Panc1 (cell line): Measurements from ENCODE around the gene NATD1. TPM values are rescaled to one million over a fixed set of nuclear protein-coding genes. Genes with fewer than 3 reads are reported as not detected.

Experiments
- ATAC-seq: fragments of 200-7000 bp; cut with Tn5 transposase; 2 replicates; pipeline ENCODE4 v1.9.1; 2020; ENCODE audit warnings: mild to moderate bottlenecking, moderate library complexity
- BruUV-seq: library from RNA; stranded (reverse); fragments of 400-500 nt; replicated peaks from 2 replicates; lab custom pipeline; 2021; lab: Mats Ljungman, UMichigan
- CTCF ChIA-PET: fragments of 300-600 bp; sonication (Branson Sonifier 250); formaldehyde crosslinking; loops from one replicate; lab custom pipeline; 2022; ENCODE audit warnings: antibody characterized with exemption; lab: Charles Lee
- POLR2A ChIA-PET: fragments of 300-600 bp; sonication (Branson Sonifier 250); formaldehyde crosslinking; loops from one replicate; lab custom pipeline; 2022; ENCODE audit warnings: antibody characterized with exemption; lab: Charles Lee
- DNase-seq: peaks from one replicate; pipeline ENCODE4 v3.0.0-alpha.2; 2010; ENCODE audit warnings: low read depth, low spot score
- H3K27ac ChIP-seq: 2 replicates; pipeline ENCODE4 v1.5.1; 2011; ENCODE audit warnings: mild to moderate bottlenecking, low read length, inconsistent platforms
- H3K27me3 ChIP-seq: fragments of 200-500 bp; sonication (Bioruptor generic); 2 replicates; pipeline ENCODE4 v1.6.0; 2014; ENCODE audit warnings: low read length, inconsistent platforms; ENCODE audit not compliant: control insufficient read depth, insufficient read depth
- H3K36me3 ChIP-seq: fragments of 200-500 bp; sonication (Bioruptor generic); 2 replicates; pipeline ENCODE4 v1.5.1; 2014; ENCODE audit warnings: inconsistent platforms, mild to moderate bottlenecking, low read length, moderate library complexity; ENCODE audit not compliant: control insufficient read depth, insufficient read depth
- H3K4me1 ChIP-seq: 2 replicates; pipeline ENCODE4 v1.5.1; 2011; ENCODE audit warnings: inconsistent platforms, mild to moderate bottlenecking, low read length, moderate library complexity; ENCODE audit not compliant: control insufficient read depth, insufficient read depth
- H3K4me3 ChIP-seq, 2 experiments: 2 replicates each; pipeline ENCODE4 v1.5.1; 2011 to 2012; ENCODE audit warnings: low read depth in 2 of 2, low read length in 2 of 2, mild to moderate bottlenecking in 2 of 2, inconsistent platforms in 1 of 2, moderate library complexity in 1 of 2
- H3K9me3 ChIP-seq: fragments of 200-500 bp; sonication (Bioruptor generic); 2 replicates; pipeline ENCODE4 v1.5.1; 2014; ENCODE audit warnings: low read depth, mild to moderate bottlenecking, inconsistent platforms, low read length, moderate library complexity; ENCODE audit not compliant: control insufficient read depth, insufficient read depth
- POLR2AphosphoS5 ChIP-seq: IDR thresholded peaks from 2 replicates; pipeline ENCODE4 v1.6.1; 2012; ENCODE audit warnings: mild to moderate bottlenecking, low read depth, low read length, moderate library complexity
- SIN3A ChIP-seq: IDR thresholded peaks from 2 replicates; pipeline ENCODE4 v1.6.1; 2012; ENCODE audit warnings: low read depth, mild to moderate bottlenecking, low read length, moderate library complexity, borderline replicate concordance; ENCODE audit not compliant: insufficient read depth
- TCF7L2 ChIP-seq: IDR thresholded peaks from 2 replicates; pipeline ENCODE4 v1.6.1; 2011; ENCODE audit warnings: mild to moderate bottlenecking, low read depth, low read length, inconsistent platforms
- in situ Hi-C: cut with HindIII; loops from 2 replicates; pipeline ENCODE4 v1.10.0; 2016; ENCODE audit warnings: low sequenced_read_pairs, low pct_unique_long_range_greater_than_20kb
- intact Hi-C: fragments of 100-400 bp; cut with micrococcal nuclease; formaldehyde crosslinking; loops from one replicate; pipeline ENCODE4 v1.10.0; 2022; ENCODE audit not compliant: unreplicated experiment
- total RNA-seq: library from RNA; stranded (reverse); gene quantifications from one replicate; pipeline ENCODE4 v1.2.1, GENCODE V29; 2021; ENCODE audit not compliant: unreplicated experiment
- TF ChIP-seq, protein P1 (sequence below), 2 experiments: IDR thresholded peaks; 2 replicates each; pipeline ENCODE4 v1.6.1; 2011 to 2012; ENCODE audit warnings: low read depth in 2 of 2, control low read depth in 1 of 2, low read length in 1 of 2, mild to moderate bottlenecking in 1 of 2, moderate library complexity in 1 of 2; ENCODE audit not compliant: insufficient read depth in 1 of 2
- TF ChIP-seq, protein P2 (sequence below): fragments of 450-650 bp; IDR thresholded peaks from 2 replicates; pipeline ENCODE4 v1.5.1; 2017; ENCODE audit warnings: mild to moderate bottlenecking

Gene NATD1
- total RNA-seq, 1 experiment from 2014 or later, result 2.8 TPM

DNA sequence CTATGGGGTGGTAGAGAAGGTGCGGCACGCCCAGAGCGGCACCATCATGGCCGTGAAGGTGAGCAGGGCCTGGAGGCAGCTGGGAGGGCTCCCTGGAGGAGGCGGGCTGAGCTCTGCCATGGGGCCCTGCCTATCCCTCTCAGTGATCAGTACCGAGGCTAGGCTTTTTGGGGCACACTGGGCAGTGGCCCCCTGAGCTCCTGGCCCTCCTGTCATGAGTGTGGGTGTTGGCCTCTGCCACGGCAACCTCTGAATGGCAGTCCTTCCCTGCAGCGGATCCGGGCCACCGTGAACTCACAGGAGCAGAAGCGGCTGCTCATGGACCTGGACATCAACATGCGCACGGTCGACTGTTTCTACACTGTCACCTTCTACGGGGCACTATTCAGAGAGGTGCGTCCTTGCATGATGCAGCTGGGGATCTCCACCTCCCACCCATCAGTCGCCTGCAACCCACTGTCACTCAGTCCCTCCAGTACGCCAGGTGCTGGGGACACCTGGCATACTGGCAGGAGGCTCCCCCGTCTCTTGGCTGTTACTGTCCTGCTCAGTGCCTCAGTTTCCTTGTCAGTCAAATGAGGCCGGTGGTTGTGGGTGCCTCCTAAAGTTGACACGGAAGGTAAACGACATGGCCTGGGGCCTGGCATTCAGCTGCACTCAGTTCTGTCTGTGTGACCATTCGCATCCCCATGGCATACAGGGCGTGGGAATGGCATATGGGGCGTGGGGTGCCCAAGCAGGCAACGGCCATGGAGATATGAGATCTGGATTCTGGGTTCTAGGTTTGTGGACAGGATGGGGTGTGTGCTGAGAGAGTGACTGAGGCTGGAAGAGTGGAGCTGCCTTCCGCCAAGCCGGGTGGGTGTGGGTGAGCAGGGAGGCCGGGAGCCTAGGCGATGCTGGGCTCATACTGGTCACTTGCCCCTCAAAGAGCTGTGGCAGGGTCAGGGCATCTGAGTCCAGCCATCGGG, 47.7 kb upstream of the NATD1 start:
- in situ Hi-C loops, result no loop called here

DNA sequence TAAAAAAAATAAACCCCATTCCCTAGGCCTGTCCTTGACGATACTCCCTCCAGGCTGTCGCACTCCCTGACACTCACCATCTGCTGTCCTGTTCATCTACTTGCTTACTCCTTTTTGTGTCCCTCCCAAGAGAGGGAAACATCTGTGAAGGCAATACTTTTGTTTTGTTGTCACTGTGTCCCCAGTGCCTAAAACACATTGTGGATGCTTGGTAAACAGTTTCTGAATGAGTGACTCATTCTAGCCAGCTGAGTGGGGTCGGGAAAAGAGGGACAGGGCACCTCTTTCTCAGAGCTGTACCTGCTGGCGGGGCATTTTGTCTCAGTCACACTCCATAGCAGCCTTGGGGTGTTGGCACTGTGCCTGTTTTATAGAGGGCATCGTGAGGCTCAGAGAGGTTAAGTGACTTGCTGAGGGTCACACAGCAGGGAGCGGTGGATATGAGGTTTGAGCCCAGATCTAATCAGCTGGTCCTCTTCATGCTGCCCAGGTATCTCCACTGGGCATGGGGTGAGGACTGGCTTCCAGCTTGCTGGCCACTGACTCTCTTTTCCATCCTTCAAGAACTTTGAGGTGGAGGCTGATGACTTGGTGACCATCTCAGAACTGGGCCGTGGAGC, 46.9 kb upstream of the NATD1 start:
- intact Hi-C loops, result no loop called here
- H3K27me3 ChIP-seq, result no peaks in the 10 kb centered on the region
- H3K27ac ChIP-seq, result no peak overlapping the region
- ChIA-PET CTCF (interaction anchor here (0.6 kb wide), 2 partner anchors 449 to 895 kb away, joined by 3 read pairs; no protein-coding TSS in a partner anchor), POLR2A (no interaction called here)
- in situ Hi-C loops, result no loop called here
- no peaks in the 10 kb centered on the region for H3K36me3 ChIP-seq
- peaks cover 6% of the 10 kb centered on the region; the same call in 1 of the 2 replicates for H3K4me1 ChIP-seq
- no peak for ATAC-seq
- no peaks in the 10 kb centered on the region for H3K9me3 ChIP-seq
- DNase-seq, result no peak
- no peak overlapping the region for H3K4me3 ChIP-seq
- TF ChIP-seq, protein P1, sequence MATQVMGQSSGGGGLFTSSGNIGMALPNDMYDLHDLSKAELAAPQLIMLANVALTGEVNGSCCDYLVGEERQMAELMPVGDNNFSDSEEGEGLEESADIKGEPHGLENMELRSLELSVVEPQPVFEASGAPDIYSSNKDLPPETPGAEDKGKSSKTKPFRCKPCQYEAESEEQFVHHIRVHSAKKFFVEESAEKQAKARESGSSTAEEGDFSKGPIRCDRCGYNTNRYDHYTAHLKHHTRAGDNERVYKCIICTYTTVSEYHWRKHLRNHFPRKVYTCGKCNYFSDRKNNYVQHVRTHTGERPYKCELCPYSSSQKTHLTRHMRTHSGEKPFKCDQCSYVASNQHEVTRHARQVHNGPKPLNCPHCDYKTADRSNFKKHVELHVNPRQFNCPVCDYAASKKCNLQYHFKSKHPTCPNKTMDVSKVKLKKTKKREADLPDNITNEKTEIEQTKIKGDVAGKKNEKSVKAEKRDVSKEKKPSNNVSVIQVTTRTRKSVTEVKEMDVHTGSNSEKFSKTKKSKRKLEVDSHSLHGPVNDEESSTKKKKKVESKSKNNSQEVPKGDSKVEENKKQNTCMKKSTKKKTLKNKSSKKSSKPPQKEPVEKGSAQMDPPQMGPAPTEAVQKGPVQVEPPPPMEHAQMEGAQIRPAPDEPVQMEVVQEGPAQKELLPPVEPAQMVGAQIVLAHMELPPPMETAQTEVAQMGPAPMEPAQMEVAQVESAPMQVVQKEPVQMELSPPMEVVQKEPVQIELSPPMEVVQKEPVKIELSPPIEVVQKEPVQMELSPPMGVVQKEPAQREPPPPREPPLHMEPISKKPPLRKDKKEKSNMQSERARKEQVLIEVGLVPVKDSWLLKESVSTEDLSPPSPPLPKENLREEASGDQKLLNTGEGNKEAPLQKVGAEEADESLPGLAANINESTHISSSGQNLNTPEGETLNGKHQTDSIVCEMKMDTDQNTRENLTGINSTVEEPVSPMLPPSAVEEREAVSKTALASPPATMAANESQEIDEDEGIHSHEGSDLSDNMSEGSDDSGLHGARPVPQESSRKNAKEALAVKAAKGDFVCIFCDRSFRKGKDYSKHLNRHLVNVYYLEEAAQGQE (IDR thresholded peaks at IDR 0.05; ENCODE audit: insufficient read depth in 1 of 2, low read depth in 2 of 2, low read length in 1 of 2), result no peak
- TF ChIP-seq SIN3A, result no peak
- no peak for TF ChIP-seq TCF7L2
- no peak for TF ChIP-seq POLR2AphosphoS5
- TF ChIP-seq, protein P2, sequence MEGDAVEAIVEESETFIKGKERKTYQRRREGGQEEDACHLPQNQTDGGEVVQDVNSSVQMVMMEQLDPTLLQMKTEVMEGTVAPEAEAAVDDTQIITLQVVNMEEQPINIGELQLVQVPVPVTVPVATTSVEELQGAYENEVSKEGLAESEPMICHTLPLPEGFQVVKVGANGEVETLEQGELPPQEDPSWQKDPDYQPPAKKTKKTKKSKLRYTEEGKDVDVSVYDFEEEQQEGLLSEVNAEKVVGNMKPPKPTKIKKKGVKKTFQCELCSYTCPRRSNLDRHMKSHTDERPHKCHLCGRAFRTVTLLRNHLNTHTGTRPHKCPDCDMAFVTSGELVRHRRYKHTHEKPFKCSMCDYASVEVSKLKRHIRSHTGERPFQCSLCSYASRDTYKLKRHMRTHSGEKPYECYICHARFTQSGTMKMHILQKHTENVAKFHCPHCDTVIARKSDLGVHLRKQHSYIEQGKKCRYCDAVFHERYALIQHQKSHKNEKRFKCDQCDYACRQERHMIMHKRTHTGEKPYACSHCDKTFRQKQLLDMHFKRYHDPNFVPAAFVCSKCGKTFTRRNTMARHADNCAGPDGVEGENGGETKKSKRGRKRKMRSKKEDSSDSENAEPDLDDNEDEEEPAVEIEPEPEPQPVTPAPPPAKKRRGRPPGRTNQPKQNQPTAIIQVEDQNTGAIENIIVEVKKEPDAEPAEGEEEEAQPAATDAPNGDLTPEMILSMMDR, result no peak
- no TSS peak for BruUV-seq

More for the DNA sequence above, 47.7 kb upstream of the NATD1 start:
- Histone ChIP-seq H3K27me3 (no peaks in the 10 kb centered on the region), H3K4me1 (peaks cover 6% of the 10 kb centered on the region; the same call in 1 of the 2 replicates), H3K9me3 (no peaks in the 10 kb centered on the region), H3K36me3 (no peaks in the 10 kb centered on the region), H3K4me3 (no peak overlapping the region), H3K27ac (no peak overlapping the region)
- ChIA-PET CTCF (interaction anchor here (0.6 kb wide), 1 partner anchor 448 kb away, joined by 3 read pairs; no protein-coding TSS in a partner anchor), POLR2A (no interaction called here)
- no TSS peak for BruUV-seq
- intact Hi-C loops, result no loop called here
- no peak for TF ChIP-seq POLR2AphosphoS5
- TF ChIP-seq SIN3A, result no peak
- TF ChIP-seq, protein P2, result no peak
- no peak for TF ChIP-seq TCF7L2
- TF ChIP-seq, protein P1 (IDR thresholded peaks at IDR 0.05; ENCODE audit: insufficient read depth in 1 of 2, low read depth in 2 of 2, low read length in 1 of 2), result no peak
- ATAC-seq (no peak), DNase-seq (no peak)
